Stomach (tissue), 9 donors: ENCODE measurements around the gene ZFP36. TPM values are rescaled to one million over a fixed set of nuclear protein-coding genes. Genes with fewer than 3 reads are reported as not detected.

Experiments used
- DNase-seq, 2 donors: peaks; one replicate each; pipeline versions ENCODE4 v3.0.0 to v3.0.0-alpha.2; 2013 to 2019
- H3K27ac ChIP-seq, 5 donors: fragments of 200-600 bp in 4 of 5; sonication (generic) in 4 of 5; one replicate each; pipeline ENCODE4 v1.5.1; 2013 to 2019; ENCODE audit warnings: mild to moderate bottlenecking in 1 of 5, moderate library complexity in 1 of 5
- H3K27me3 ChIP-seq, 3 donors: fragments of 200-600 bp; sonication (generic); one replicate each; pipeline ENCODE4 v1.5.1; 2017 to 2019; ENCODE audit warnings: mixed run types in 1 of 3
- H3K36me3 ChIP-seq, 4 donors: fragments of 200-600 bp; sonication (generic); 1 replicate in 3 of 4; 2 replicates in 1 of 4; pipeline ENCODE4 v1.5.1; 2016 to 2019
- H3K4me1 ChIP-seq, 4 donors: fragments of 200-600 bp; sonication (generic); one replicate each; pipeline ENCODE4 v1.5.1; 2016 to 2019
- H3K4me3 ChIP-seq, 4 donors: fragments of 200-600 bp; sonication (generic) in 3 of 4; one replicate each; pipeline ENCODE4 v1.5.1; 2016 to 2019; ENCODE audit warnings: mild to moderate bottlenecking in 1 of 4
- H3K9me3 ChIP-seq, 4 donors: fragments of 200-600 bp; sonication (generic); one replicate each; pipeline ENCODE4 v1.5.1; 2016 to 2019
- CTCF ChIP-seq, 7 experiments: fragments of 450-650 bp in 4 of 7; fragments of 200-600 bp in 3 of 7; sonication (generic) in 3 of 7; IDR thresholded peaks; one replicate each; pipeline ENCODE4 v1.5.1; 2016 to 2019; ENCODE audit warnings: antibody characterized with exemption in 7 of 7, control low read depth in 2 of 7, mild to moderate bottlenecking in 1 of 7
- EP300 ChIP-seq: sonication (generic); formaldehyde crosslinking; IDR thresholded peaks from one replicate; pipeline ENCODE4 v1.6.1; 2017; ENCODE audit warnings: antibody characterized with exemption
- POLR2A ChIP-seq, 4 donors: fragments of 450-650 bp; IDR thresholded peaks; one replicate each; pipeline ENCODE4 v1.6.1; 2016; ENCODE audit warnings: antibody characterized with exemption in 4 of 4, control low read depth in 2 of 4, mild to moderate bottlenecking in 1 of 4, moderate library complexity in 1 of 4
- POLR2AphosphoS5 ChIP-seq, 3 donors: sonication (generic); formaldehyde crosslinking; IDR thresholded peaks; one replicate each; pipeline ENCODE4 v1.6.1; 2016; ENCODE audit warnings: antibody characterized with exemption in 3 of 3
- WGBS, 5 donors: extraction: QIAGEN DNeasy Blood & Tissue Kit in 3 of 5; methylation state at CpG; one replicate each; pipeline versions ENCODE4 v1.1.5 to v1.1.7; 2013 to 2018; 5-methylcytosine and 5-hydroxymethylcytosine counted together
- intact Hi-C: fragments of 100-400 bp; cut with DNase I; formaldehyde crosslinking; loops from one replicate; pipeline ENCODE4 v1.15.1; 2023; ENCODE audit warnings: low total_unique reads
- polyA plus RNA-seq, 3 donors: library from polyadenylated mRNA; stranded (reverse); fragments of 200-250 nt; gene quantifications; one replicate each; pipeline ENCODE4 v1.2.3, GENCODE V29; 2013
- total RNA-seq, 5 donors: library from RNA; depleted of rRNA; stranded (reverse); fragments of >200 nt; gene quantifications; one replicate each; pipeline versions ENCODE4 v1.1.0 to v1.2.3, GENCODE V29; 2014 to 2016
- donor health status: healthy with polysubstance abuse.
- donor health status: Bipolar disorder and iron deficiency.
- donor health status: healthy.

Gene ZFP36
- total and polyA plus RNA-seq, 8 donors: 26.1 to 1,667 (median 175) TPM

DNA sequence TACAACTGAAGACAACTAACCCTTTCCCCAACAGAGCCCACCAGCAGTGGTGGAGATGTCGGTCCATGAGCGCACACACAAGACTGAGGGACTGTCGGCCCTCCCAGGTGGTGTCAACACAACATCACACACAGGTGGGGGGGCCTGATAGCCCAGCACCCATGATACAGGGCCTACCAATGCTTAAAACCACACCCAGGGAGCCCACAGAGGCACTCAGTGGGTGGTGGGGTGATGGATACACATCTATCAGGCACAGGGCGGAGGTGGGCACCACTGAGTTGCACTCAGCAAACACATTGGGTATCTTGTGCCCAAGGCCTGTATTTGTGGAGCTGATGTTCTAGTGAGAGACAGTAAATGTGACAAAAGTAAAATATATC is 7.0 kb upstream of the ZFP36 start:
- Histone ChIP-seq H3K9me3 (no peaks in the 10 kb centered on the region), H3K36me3 (peaks cover 5 to 26% (median 24%) of the 10 kb centered on the region in 4 donors), H3K27me3 (no peaks in the 10 kb centered on the region), H3K27ac (peak overlapping the region; percentile 9 to 100 (median 98)), H3K4me1 (peaks cover 44 to 69% (median 60%) of the 10 kb centered on the region in 4 donors), H3K4me3 (no peak overlapping the region)
- intact Hi-C loops: no loop called here
- TF ChIP-seq CTCF (IDR thresholded peaks at IDR 0.05) (no peak), POLR2A (IDR thresholded peaks at IDR 0.05) (no peak), EP300 (no peak), POLR2AphosphoS5 (IDR thresholded peaks at IDR 0.05) (no peak)
- 94 to 98% (median 96%) methylated on average over 4 of the region's 4 CpGs for WGBS, 5 donors
- DNase-seq: no peak

GRCh38 chr19:39400061-39400460 is 6.6 kb upstream of the ZFP36 start:
- Histone ChIP-seq H3K9me3 (no peaks in the 10 kb centered on the region), H3K36me3 (peaks cover 4 to 22% (median 19%) of the 10 kb centered on the region in 4 donors), H3K27ac (peak overlapping the region; percentile 9 to 100 (median 98)), H3K4me3 (no peak overlapping the region), H3K27me3 (no peaks in the 10 kb centered on the region), H3K4me1 (peaks cover 48 to 73% (median 64%) of the 10 kb centered on the region in 4 donors)
- DNase-seq: no peak
- WGBS, 5 donors: 55 to 80% (median 67%) methylated on average over 4 of the region's 4 CpGs
- intact Hi-C loops: no loop called here
- TF ChIP-seq CTCF (IDR thresholded peaks at IDR 0.05): no peak
- TF ChIP-seq POLR2A (IDR thresholded peaks at IDR 0.05): no peak
- TF ChIP-seq EP300: no peak
- no peak for TF ChIP-seq POLR2AphosphoS5 (IDR thresholded peaks at IDR 0.05)

DNA sequence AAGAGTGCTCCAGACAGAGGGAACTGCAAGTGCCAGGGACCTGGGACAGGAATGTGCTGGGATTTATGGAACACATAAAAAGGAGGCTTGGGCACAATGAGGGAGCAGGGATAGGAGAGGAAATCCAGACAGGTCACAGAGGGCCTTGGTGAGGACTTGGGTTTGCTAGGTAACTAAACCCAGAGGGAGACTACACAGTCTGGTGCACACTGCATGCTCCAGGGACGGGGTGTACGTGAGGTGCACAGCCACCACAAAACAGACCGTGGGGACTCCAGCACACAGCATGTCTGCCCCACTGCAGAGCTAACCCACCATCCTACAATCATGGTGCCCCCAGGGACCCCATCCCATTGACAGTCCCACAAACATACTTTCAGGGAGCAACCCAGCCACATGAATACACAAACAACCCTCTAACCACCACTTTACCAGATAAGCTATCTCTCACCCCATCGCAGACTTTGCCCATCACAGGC is 5.5 kb upstream of the ZFP36 start:
- Histone ChIP-seq H3K27ac (peak overlapping the region; percentile 98 to 100 (median 99)), H3K9me3 (no peaks in the 10 kb centered on the region), H3K27me3 (no peaks in the 10 kb centered on the region), H3K4me1 (peaks cover 58 to 84% (median 74%) of the 10 kb centered on the region in 4 donors), H3K36me3 (peaks cover 0 to 12% (median 9%) of the 10 kb centered on the region in 4 donors), H3K4me3 (no peak overlapping the region)
- TF ChIP-seq POLR2A (IDR thresholded peaks at IDR 0.05) (no peak), POLR2AphosphoS5 (IDR thresholded peaks at IDR 0.05) (no peak), CTCF (IDR thresholded peaks at IDR 0.05) (no peak), EP300 (no peak)
- 25 to 62% (median 40%) methylated on average over 4 of the region's 4 CpGs for WGBS, 5 donors
- intact Hi-C loops: no loop called here
- no peak for DNase-seq

DNA sequence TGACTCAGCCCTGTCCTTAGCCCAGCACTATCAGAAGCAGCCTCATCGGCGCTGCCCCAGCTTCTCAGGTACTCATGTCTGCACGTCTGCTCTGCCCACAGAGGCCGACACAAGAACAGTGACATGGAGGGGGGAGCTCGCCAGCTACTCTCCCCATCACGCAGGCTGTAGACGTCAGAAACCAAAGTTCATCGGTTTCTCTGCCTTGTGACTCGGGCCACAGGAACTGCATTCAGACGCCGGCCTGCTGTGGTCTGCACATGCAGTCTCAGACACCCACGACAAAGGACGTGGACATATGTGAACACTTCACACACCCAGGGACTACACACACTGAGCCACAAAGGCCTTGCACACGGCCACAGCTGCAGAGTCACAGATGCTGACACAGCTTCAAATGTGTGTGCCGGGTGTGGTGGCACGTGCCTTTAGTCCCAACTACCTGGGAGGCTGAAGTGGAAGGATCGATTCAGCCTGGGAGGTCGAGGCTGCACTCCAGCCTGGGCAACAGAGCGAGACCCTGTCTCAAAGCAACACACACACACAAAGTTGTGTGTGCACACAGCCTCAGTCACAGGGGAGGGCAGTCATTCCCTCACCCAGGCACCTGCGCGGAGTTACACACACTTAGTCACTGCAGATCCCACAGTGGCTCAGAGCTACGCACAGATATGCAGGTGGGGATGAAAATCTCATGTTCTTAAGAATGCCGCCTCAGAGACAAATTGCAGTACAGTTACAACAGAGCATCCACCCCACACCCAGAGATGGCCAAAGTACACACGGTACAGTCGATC is 4.9 kb upstream of the ZFP36 start:
- Histone ChIP-seq H3K4me1 (peaks cover 59 to 85% (median 75%) of the 10 kb centered on the region in 4 donors), H3K4me3 (peak overlapping the region in 2 of 4 donors; percentile 50 to 52), H3K27ac (peak overlapping the region; percentile 98 to 100 (median 99)), H3K27me3 (no peaks in the 10 kb centered on the region), H3K9me3 (no peaks in the 10 kb centered on the region), H3K36me3 (peaks cover 0 to 7% (median 4%) of the 10 kb centered on the region in 4 donors)
- peak; percentile 79 to 87 for DNase-seq
- 27 to 31% (median 31%) methylated on average over 20 to 25 of the region's 25 CpGs for WGBS, 5 donors
- TF ChIP-seq POLR2A (IDR thresholded peaks at IDR 0.05) (peak in 2 of 4 donors; percentile 13 to 41), POLR2AphosphoS5 (IDR thresholded peaks at IDR 0.05) (peak; percentile 41 to 81 (median 78)), EP300 (no peak)
- intact Hi-C loops: no loop called here
